HFFc6 (cell line): ENCODE measurements around the gene NFATC3. TPM values are rescaled to one million over a fixed set of nuclear protein-coding genes. Genes with fewer than 3 reads are reported as not detected.

Source experiments
- DNase-seq: peaks from one replicate; pipeline ENCODE4 v3.0.0-alpha.2; 2018
- H3K27ac Mint-ChIP-seq: 2 replicates; pipeline ENCODE4 v1.8.0; 2020; ENCODE audit warnings: mild to moderate bottlenecking, mixed read lengths
- H3K27me3 Mint-ChIP-seq: 2 replicates; pipeline ENCODE4 v1.8.0; 2021; ENCODE audit warnings: mild to moderate bottlenecking, moderate library complexity, mixed read lengths; ENCODE audit not compliant: insufficient read depth
- H3K36me3 Mint-ChIP-seq: 2 replicates; pipeline ENCODE4 v1.8.0; 2021; ENCODE audit warnings: low read depth, mixed read lengths
- H3K4me1 Mint-ChIP-seq: 2 replicates; pipeline ENCODE4 v1.8.0; 2020; ENCODE audit warnings: low read depth, mixed read lengths
- H3K4me3 Mint-ChIP-seq: 2 replicates; pipeline ENCODE4 v1.8.0; 2020; ENCODE audit warnings: mild to moderate bottlenecking, moderate library complexity, mixed read lengths
- H3K9me3 Mint-ChIP-seq: 2 replicates; pipeline ENCODE4 v1.8.0; 2020; ENCODE audit warnings: mild to moderate bottlenecking, mixed read lengths
- CTCF ChIP-seq: fragments of 200-600 bp; sonication (generic); IDR thresholded peaks from 2 replicates; pipeline ENCODE4 v1.5.0; 2021; ENCODE audit warnings: antibody characterized with exemption, mild to moderate bottlenecking
- total RNA-seq, 6 experiments: library from RNA; stranded (reverse); fragmentation: NEBNext Ultra II Directional; extraction: Animal tissue kit (Norgen Biotek cat#: 25700); gene quantifications; 2 replicates in 1 of 6; 3 replicates in 5 of 6; pipeline ENCODE4 v1.2.3, GENCODE V29; 2021

Gene NFATC3
- total RNA-seq, 6 experiments from 2014 or later: 17.2 to 20.7 (median 19.9) TPM

DNA sequence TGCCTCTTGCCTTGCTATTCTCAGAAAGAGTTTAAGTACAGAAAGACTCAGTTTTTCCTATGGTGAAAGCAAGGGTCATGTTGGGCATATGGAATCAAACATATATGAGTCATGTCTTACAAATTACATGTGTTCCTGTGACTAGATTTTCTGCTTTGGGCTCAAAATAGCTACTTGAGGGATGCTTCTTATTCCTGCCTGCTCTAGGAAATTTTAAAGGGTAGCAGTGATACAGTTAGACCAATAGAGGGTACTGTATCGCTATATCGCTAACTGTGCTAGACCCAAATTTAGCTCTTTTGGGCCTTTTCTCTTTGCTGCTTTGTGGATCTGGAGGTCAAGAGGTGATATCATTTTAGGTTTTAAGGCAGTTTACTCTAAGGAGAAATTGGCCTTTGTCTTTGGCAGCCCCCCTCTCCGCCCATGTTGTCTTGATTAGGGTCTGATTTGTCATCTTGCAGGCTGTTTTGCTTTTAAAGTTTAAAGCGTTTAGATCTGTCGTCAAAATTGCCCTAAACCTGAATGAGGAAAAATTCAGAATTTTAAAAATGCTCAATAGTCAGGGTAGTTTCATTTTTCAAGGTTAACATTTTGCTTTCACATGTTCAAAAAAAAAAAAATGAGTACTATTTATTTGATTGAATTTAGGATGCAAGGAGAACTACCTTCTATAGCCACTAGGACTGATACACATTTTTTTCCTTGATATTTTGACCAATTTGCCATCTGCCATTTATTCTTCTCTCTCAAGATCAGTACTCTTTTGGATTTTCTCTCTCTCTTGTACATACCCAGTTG is 8.8 kb downstream of the NFATC3 start:
- DNase-seq: peak; percentile 55
- H3K4me1 Mint-ChIP-seq: peaks cover 68% of the 10 kb centered on the region
- no peak overlapping the region for H3K4me3 Mint-ChIP-seq
- H3K27ac Mint-ChIP-seq: peak overlapping the region; percentile 69
- H3K36me3 Mint-ChIP-seq: peaks cover 14% of the 10 kb centered on the region
- H3K27me3 Mint-ChIP-seq: peaks cover 2% of the 10 kb centered on the region
- peak; percentile 72 for TF ChIP-seq CTCF
- H3K9me3 Mint-ChIP-seq: peaks cover 10% of the 10 kb centered on the region

DNA sequence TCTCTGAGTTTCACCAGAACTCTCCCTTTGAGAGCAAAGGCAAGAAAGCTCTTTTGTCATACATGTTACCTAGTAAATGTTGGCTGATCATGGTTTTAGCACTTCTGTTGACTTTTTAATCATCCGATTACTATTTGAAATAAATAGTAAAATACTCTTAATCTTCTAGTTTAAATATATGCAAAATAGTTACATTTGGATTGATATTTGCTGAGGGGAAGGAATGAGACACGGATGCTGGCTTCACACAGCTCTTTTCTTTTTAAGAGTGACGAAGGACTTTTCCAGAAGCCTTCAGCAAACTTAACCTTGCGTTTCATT is 9.4 kb downstream of the NFATC3 start:
- Mint-ChIP-seq H3K36me3 (peaks cover 14% of the 10 kb centered on the region), H3K4me1 (peaks cover 63% of the 10 kb centered on the region), H3K4me3 (no peak overlapping the region), H3K9me3 (peaks cover 10% of the 10 kb centered on the region), H3K27ac (no peak overlapping the region), H3K27me3 (peaks cover 2% of the 10 kb centered on the region)
- peak; percentile 33; the same call in 1 of the 2 replicates for TF ChIP-seq CTCF
- no peak for DNase-seq

DNA sequence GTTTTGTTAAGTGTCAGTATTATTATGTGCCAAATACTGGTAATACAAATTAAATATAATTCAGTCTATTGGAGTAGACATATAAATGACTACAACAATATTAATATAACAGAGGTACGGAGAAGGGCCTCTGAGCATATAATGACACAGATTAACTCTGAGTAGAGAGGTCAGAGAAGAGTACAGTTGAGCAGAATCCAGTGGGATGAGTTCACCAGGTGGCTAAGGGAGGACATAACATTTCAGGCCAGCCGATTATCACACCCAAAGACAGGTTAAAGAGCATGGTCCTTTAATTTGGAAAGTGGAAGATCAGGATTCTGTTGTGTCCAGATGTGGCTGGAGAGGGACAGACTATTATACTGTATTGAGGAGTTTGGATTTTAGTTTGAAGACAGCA is 11.3 kb downstream of the NFATC3 start:
- H3K27me3 Mint-ChIP-seq: peaks cover 2% of the 10 kb centered on the region
- peaks cover 14% of the 10 kb centered on the region for H3K36me3 Mint-ChIP-seq
- TF ChIP-seq CTCF: no peak
- H3K9me3 Mint-ChIP-seq: peaks cover 10% of the 10 kb centered on the region
- H3K27ac Mint-ChIP-seq: no peak overlapping the region
- H3K4me1 Mint-ChIP-seq: peaks cover 50% of the 10 kb centered on the region
- H3K4me3 Mint-ChIP-seq: no peak overlapping the region
- DNase-seq: no peak

DNA sequence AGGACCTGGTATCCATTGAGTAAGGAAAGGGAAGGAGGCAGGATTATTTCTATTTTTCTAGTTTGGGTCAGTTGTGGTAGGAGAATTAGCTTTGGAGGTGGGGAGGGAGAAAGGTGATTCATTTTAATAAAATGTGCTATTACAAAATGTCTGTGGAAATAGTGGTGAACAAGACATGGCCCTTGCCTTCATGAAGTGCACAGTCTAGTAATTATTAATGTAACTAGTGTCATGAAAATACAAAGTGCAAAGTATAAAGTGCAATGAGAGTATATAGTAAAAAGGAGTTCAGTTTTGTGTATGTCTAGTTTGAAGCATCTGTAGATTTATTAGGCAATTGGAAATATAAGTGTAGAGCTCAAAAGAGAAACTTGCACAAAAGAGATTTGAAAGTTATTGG is 11.9 kb downstream of the NFATC3 start:
- Mint-ChIP-seq H3K4me3 (no peak overlapping the region), H3K36me3 (peaks cover 14% of the 10 kb centered on the region), H3K27me3 (peaks cover 2% of the 10 kb centered on the region), H3K4me1 (peaks cover 44% of the 10 kb centered on the region), H3K27ac (no peak overlapping the region), H3K9me3 (peaks cover 10% of the 10 kb centered on the region)
- TF ChIP-seq CTCF: no peak
- no peak for DNase-seq

- peaks cover 43% of the 10 kb centered on the region for H3K4me1 Mint-ChIP-seq
- no peak overlapping the region for H3K4me3 Mint-ChIP-seq
- peaks cover 10% of the 10 kb centered on the region for H3K9me3 Mint-ChIP-seq
- TF ChIP-seq CTCF: no peak
- no peak overlapping the region for H3K27ac Mint-ChIP-seq
- peaks cover 2% of the 10 kb centered on the region for H3K27me3 Mint-ChIP-seq
- H3K36me3 Mint-ChIP-seq: peaks cover 19% of the 10 kb centered on the region
- DNase-seq: no peak
Measured at GRCh38 chr16:68097895-68098294, 12.7 kb downstream of the NFATC3 start.
